ENCODE data around the gene FOXC1. TPM values are rescaled to one million over a fixed set of nuclear protein-coding genes. Genes with fewer than 3 reads are reported as not detected.

FOXC1 gene
- total RNA-seq, 1 experiment from 2014 or later, result 40.7 TPM

GRCh38 chr6:1619673-1620503 is 10.2 kb downstream of the FOXC1 start:
- no peak overlapping the region for H2AFZ ChIP-seq (ENCODE audit: low read depth, low read length, poor library complexity, severe bottlenecking)
- BruUV-seq (replicated peaks), result no TSS peak
- no peaks in the 10 kb centered on the region for H4K20me1 ChIP-seq (ENCODE audit: insufficient read depth)
- H3K36me3 ChIP-seq (ENCODE audit: control insufficient read depth in 1 of 2, insufficient read depth in 2 of 2, low read length in 2 of 2), result no peaks in the 10 kb centered on the region
- DNase-seq (ENCODE audit: low read depth, low spot score), result no peak
- H3K4me1 ChIP-seq (ENCODE audit: control insufficient read depth in 1 of 2, insufficient read depth in 2 of 2, low read length in 2 of 2), result no peaks in the 10 kb centered on the region
- H3K4me3 ChIP-seq (replicated peaks in 1 of 2; ENCODE audit: low read depth in 1 of 2, low read length in 2 of 2), result no peak overlapping the region
- no peaks in the 10 kb centered on the region for H3K27me3 ChIP-seq (ENCODE audit: insufficient read depth, low read length)
- no peaks in the 10 kb centered on the region for H3K9me2 ChIP-seq (ENCODE audit: insufficient read depth)
- no peak overlapping the region for H3K9ac ChIP-seq (ENCODE audit: low read length)
- no peak overlapping the region; the same call in 1 of the 2 replicates for H3K27ac ChIP-seq (ENCODE audit: low read depth, low read length)
- H3K4me2 ChIP-seq (ENCODE audit: low read length), result no peak overlapping the region
- RAD21 ChIA-PET (ENCODE audit: low non-redundant PET in 1 of 2, low total read pairs in 2 of 2, uncharacterized antibody in 2 of 2, unreplicated experiment in 2 of 2), result no interaction called here
- H3K79me2 ChIP-seq (ENCODE audit: insufficient read depth, low read length), result no peaks in the 10 kb centered on the region
- CTCF ChIA-PET, result no interaction called here
- TF ChIP-seq CTCF (IDR thresholded peaks at IDR 0.05 in 2 of 3, conservative IDR thresholded peaks at IDR 0.05 in 1 of 3; ENCODE audit: borderline replicate concordance in 1 of 3, insufficient read depth in 1 of 3, low read depth in 2 of 3, low read length in 2 of 3) (no peak), ELF1 (IDR thresholded peaks at IDR 0.05; ENCODE audit: borderline replicate concordance, low read depth) (no peak), ZNF274 (IDR thresholded peaks at IDR 0.05; ENCODE audit: low read depth, low read length) (no peak), CEBPB (IDR thresholded peaks at IDR 0.05; ENCODE audit: low read depth) (no peak), FOSL1 (IDR thresholded peaks at IDR 0.05; ENCODE audit: low read depth) (no peak), MAX (IDR thresholded peaks at IDR 0.05) (no peak), ZFX (IDR thresholded peaks at IDR 0.05) (no peak), ATF3 (IDR thresholded peaks at IDR 0.05) (no peak)
- TF ChIP-seq, protein P1, sequence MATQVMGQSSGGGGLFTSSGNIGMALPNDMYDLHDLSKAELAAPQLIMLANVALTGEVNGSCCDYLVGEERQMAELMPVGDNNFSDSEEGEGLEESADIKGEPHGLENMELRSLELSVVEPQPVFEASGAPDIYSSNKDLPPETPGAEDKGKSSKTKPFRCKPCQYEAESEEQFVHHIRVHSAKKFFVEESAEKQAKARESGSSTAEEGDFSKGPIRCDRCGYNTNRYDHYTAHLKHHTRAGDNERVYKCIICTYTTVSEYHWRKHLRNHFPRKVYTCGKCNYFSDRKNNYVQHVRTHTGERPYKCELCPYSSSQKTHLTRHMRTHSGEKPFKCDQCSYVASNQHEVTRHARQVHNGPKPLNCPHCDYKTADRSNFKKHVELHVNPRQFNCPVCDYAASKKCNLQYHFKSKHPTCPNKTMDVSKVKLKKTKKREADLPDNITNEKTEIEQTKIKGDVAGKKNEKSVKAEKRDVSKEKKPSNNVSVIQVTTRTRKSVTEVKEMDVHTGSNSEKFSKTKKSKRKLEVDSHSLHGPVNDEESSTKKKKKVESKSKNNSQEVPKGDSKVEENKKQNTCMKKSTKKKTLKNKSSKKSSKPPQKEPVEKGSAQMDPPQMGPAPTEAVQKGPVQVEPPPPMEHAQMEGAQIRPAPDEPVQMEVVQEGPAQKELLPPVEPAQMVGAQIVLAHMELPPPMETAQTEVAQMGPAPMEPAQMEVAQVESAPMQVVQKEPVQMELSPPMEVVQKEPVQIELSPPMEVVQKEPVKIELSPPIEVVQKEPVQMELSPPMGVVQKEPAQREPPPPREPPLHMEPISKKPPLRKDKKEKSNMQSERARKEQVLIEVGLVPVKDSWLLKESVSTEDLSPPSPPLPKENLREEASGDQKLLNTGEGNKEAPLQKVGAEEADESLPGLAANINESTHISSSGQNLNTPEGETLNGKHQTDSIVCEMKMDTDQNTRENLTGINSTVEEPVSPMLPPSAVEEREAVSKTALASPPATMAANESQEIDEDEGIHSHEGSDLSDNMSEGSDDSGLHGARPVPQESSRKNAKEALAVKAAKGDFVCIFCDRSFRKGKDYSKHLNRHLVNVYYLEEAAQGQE (IDR thresholded peaks at IDR 0.05; ENCODE audit: low read depth), result no peak
- no peaks in the 10 kb centered on the region for H3K9me3 ChIP-seq (ENCODE audit: control insufficient read depth in 1 of 2, insufficient read depth in 1 of 2, low read depth in 1 of 2, low read length in 2 of 2)
- intact Hi-C loops (cut with micrococcal nuclease), result no loop called here
- no peak for ATAC-seq
- POLR2A ChIA-PET, result no interaction called here

Measured in HCT116 (cell line).